Esophagus mucosa (tissue), 1 donor: ENCODE results near the gene PSMG3. TPM values are rescaled to one million over a fixed set of nuclear protein-coding genes. Genes with fewer than 3 reads are reported as not detected.

Experiments used
- ATAC-seq: fragments of 200-7000 bp; cut with Tn5 transposase; one replicate; pipeline ENCODE4 v1.9.1; 2020
- total RNA-seq: library from RNA; stranded (reverse); gene quantifications from one replicate; pipeline ENCODE4 v1.2.4, GENCODE V29; 2023
- donor health status: DM: yes; HTN: yes; CAD: no.

The PSMG3 gene
- 39.8 TPM for total RNA-seq

- ATAC-seq: peak; percentile 73
Observed at GRCh38 chr7:1569833-1570632, at the start of gene PSMG3. Gene PSMG3 (minus strand): TSS chr7:1570032. CDS start chr7:1569339, 693 bp downstream.

- ATAC-seq: no peak
Observed at GRCh38 chr7:1618475-1618874, 48.6 kb upstream of the PSMG3 start.

GRCh38 chr7:1617957-1618356 lies 48.1 kb upstream of the PSMG3 start:
- no peak for ATAC-seq

GRCh38 chr7:1616741-1617140 lies 46.9 kb upstream of the PSMG3 start:
- no peak for ATAC-seq

- no peak for ATAC-seq
Observed at GRCh38 chr7:1611708-1612241, 41.9 kb upstream of the PSMG3 start.

GRCh38 chr7:1610678-1611302 lies 41.0 kb upstream of the PSMG3 start:
- ATAC-seq: no peak

- ATAC-seq: peak; percentile 20
Observed at GRCh38 chr7:1610013-1610677, 40.3 kb upstream of the PSMG3 start.

GRCh38 chr7:1609023-1609422 lies 39.2 kb upstream of the PSMG3 start:
- no peak for ATAC-seq

- no peak for ATAC-seq
Observed at GRCh38 chr7:1608318-1608717, 38.5 kb upstream of the PSMG3 start.

GRCh38 chr7:1607696-1608095 lies 37.9 kb upstream of the PSMG3 start:
- ATAC-seq: no peak

- no peak for ATAC-seq
Observed at GRCh38 chr7:1607001-1607400, 37.2 kb upstream of the PSMG3 start.

GRCh38 chr7:1604383-1604782 lies 34.6 kb upstream of the PSMG3 start:
- no peak for ATAC-seq

GRCh38 chr7:1603346-1604225 lies 33.8 kb upstream of the PSMG3 start:
- ATAC-seq: no peak

- ATAC-seq: no peak
Observed at GRCh38 chr7:1602386-1602785, 32.6 kb upstream of the PSMG3 start.

GRCh38 chr7:1601956-1602355 lies 32.1 kb upstream of the PSMG3 start:
- no peak for ATAC-seq

GRCh38 chr7:1599640-1600395 lies 30.0 kb upstream of the PSMG3 start:
- ATAC-seq: no peak

- no peak for ATAC-seq
Observed at GRCh38 chr7:1598961-1599639, 29.3 kb upstream of the PSMG3 start.

GRCh38 chr7:1598286-1598685 lies 28.5 kb upstream of the PSMG3 start:
- ATAC-seq: peak; percentile 59

GRCh38 chr7:1597791-1598190 lies 28.0 kb upstream of the PSMG3 start:
- ATAC-seq: no peak

GRCh38 chr7:1597066-1597760 lies 27.4 kb upstream of the PSMG3 start:
- ATAC-seq: no peak
